Esophagus squamous epithelium (tissue), 5 donors: Measurements from ENCODE around the gene ZNF701. TPM values are rescaled to one million over a fixed set of nuclear protein-coding genes. Genes with fewer than 3 reads are reported as not detected.

Experiments used
- DNase-seq: peaks from one replicate; lab custom pipeline; 2025; lab: John Stamatoyannopoulos, UW
- H3K27ac ChIP-seq, 4 donors: fragments of 200-600 bp; sonication (generic); one replicate each; pipeline ENCODE4 v1.5.1; 2016 to 2019; ENCODE audit warnings: mild to moderate bottlenecking in 1 of 4
- H3K27me3 ChIP-seq, 4 donors: fragments of 200-600 bp; sonication (generic); 1 replicate in 3 of 4; 2 replicates in 1 of 4; pipeline versions ENCODE4 v1.5.1 to v1.6.0; 2017 to 2021; ENCODE audit warnings: antibody characterized with exemption in 1 of 4
- H3K36me3 ChIP-seq, 3 donors: fragments of 200-600 bp; sonication (generic); one replicate each; pipeline ENCODE4 v1.5.1; 2016 to 2019
- H3K4me1 ChIP-seq, 3 donors: fragments of 200-600 bp; sonication (generic); one replicate each; pipeline ENCODE4 v1.5.1; 2017 to 2019
- H3K4me3 ChIP-seq, 4 donors: fragments of 200-600 bp; sonication (generic); 1 replicate in 3 of 4; 2 replicates in 1 of 4; pipeline ENCODE4 v1.5.1; 2016 to 2019; ENCODE audit warnings: mild to moderate bottlenecking in 2 of 4, moderate library complexity in 1 of 4
- H3K9me3 ChIP-seq, 3 donors: fragments of 200-600 bp; sonication (generic); one replicate each; pipeline ENCODE4 v1.5.1; 2016 to 2019
- POLR2A ChIP-seq, 4 donors: fragments of 450-650 bp; IDR thresholded peaks; one replicate each; pipeline ENCODE4 v1.6.1; 2017; ENCODE audit warnings: antibody characterized with exemption in 4 of 4, mild to moderate bottlenecking in 4 of 4, moderate library complexity in 3 of 4
- WGBS, 2 donors: methylation state at CpG; one replicate each; pipeline ENCODE4 v1.1.5; 2018; 5-methylcytosine and 5-hydroxymethylcytosine counted together
- intact Hi-C: fragments of 100-400 bp; cut with DNase I; formaldehyde crosslinking; loops from one replicate; pipeline ENCODE4 v1.15.0; 2022
- total RNA-seq, 4 donors: library from RNA; depleted of rRNA; stranded (reverse); fragments of >200 nt; gene quantifications; one replicate each; pipeline ENCODE4 v1.1.0, GENCODE V29; 2016
- TF ChIP-seq, protein P1 (sequence below), 6 experiments: fragments of 450-650 bp in 4 of 6; fragments of 200-600 bp in 2 of 6; sonication (generic) in 2 of 6; IDR thresholded peaks; one replicate each; pipeline ENCODE4 v1.5.1; 2016 to 2019; ENCODE audit warnings: antibody characterized with exemption in 6 of 6, mild to moderate bottlenecking in 4 of 6, moderate library complexity in 4 of 6
- donor health status: DM: yes; HTN: yes; CAD: no.

Gene ZNF701
- 10 to 100 TPM in 1 of 4 donors, 1 to 10 TPM in 3; 5.2 to 13.7 (median 5.5) TPM for total RNA-seq

DNA sequence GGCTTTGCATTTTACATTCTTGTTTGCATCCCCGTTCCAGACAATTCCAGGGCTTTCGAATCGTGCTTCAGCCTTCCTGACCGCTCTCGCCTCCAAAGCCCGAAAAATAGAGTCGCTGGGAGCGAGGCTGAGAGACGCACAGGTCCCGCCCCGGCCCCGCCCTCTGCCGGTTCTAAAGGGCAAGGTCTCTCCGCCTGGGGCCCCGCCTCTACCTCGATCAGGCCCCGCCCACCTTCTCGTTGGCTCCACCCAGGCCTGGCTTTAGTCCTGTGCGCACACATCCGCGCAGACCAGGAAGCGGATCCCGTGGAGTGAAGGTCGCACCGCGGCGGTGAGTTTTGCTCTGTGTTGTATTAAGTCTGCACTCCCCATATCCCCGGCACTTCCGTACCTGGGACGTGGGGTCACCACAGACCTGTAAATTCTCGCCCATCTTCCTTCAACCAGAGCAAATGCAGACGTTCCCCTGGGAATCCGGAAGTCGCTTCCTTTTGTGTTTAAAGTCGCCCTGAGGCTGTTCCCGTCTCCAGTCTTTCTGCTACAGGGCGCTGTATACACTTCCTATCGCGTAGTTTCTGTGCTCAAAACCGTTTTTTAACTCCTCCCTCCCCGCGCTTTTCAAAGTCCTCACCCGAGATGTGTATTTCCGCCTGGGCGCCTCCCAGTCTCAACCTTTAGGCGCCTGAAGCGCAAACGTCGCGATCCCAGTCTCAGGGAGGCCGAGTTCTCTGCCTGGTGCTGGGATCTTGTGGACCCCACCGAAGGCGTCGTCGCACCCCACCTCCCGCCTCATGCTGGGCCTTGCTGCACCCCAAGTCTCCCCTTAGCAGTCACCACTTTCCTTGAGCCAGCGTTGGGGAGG is at the start of gene ZNF701:
ZNF701 (plus strand) TSS at position 288 of the 862 bp plus-strand sequence. CDS start 3,861 bp downstream, outside the sequence.
- WGBS, 2 donors: 0 to 3% methylated on average over 31 to 45 of the region's 57 CpGs
- Histone ChIP-seq H3K4me1 (peaks cover 9 to 20% (median 10%) of the 10 kb centered on the region in 3 donors), H3K27me3 (no peaks in the 10 kb centered on the region), H3K36me3 (peaks cover 4 to 39% (median 6%) of the 10 kb centered on the region in 3 donors), H3K9me3 (peaks cover 0 to 74% (median 22%) of the 10 kb centered on the region in 3 donors), H3K4me3 (peak within 1 kb of the TSS; percentile 39 to 86 (median 69)), H3K27ac (peak within 1 kb of the TSS; percentile 76 to 92 (median 85))
- intact Hi-C loops: no loop called here
- DNase-seq: peak; percentile 69
- peak in 3 of 4 donors; percentile 31 to 85 (median 77) for TF ChIP-seq POLR2A (IDR thresholded peaks at IDR 0.05)
- TF ChIP-seq, protein P1, sequence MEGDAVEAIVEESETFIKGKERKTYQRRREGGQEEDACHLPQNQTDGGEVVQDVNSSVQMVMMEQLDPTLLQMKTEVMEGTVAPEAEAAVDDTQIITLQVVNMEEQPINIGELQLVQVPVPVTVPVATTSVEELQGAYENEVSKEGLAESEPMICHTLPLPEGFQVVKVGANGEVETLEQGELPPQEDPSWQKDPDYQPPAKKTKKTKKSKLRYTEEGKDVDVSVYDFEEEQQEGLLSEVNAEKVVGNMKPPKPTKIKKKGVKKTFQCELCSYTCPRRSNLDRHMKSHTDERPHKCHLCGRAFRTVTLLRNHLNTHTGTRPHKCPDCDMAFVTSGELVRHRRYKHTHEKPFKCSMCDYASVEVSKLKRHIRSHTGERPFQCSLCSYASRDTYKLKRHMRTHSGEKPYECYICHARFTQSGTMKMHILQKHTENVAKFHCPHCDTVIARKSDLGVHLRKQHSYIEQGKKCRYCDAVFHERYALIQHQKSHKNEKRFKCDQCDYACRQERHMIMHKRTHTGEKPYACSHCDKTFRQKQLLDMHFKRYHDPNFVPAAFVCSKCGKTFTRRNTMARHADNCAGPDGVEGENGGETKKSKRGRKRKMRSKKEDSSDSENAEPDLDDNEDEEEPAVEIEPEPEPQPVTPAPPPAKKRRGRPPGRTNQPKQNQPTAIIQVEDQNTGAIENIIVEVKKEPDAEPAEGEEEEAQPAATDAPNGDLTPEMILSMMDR (IDR thresholded peaks at IDR 0.05): peak in 5 of 6 experiments; percentile 26 to 53 (median 34)

DNA sequence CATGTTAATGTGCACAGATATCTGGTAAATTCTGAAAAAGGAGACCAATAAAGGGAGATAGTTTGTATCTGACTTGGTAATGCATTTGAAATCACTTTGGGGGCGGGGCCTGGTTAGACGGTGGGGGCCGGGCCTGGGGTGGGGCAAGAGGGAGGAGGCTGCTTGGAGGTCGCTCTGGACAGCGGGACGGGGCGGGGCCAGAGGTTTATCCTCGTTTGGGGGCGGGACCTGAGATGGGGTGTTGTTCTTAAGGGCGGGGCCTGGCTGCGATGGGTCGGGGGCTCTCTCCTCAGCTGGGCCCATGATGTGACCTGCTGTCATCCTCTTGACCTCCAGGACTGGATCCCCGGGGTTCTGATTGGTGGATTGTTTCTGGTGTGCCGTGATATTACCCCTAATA is 47.5 kb upstream of the ZNF701 start:
- no peak overlapping the region for H3K4me3 ChIP-seq
- WGBS, 2 donors: 77 to 88% methylated on average over 9 to 12 of the region's 14 CpGs
- intact Hi-C loops: no loop called here
- peaks cover 0 to 7% (median 0%) of the 10 kb centered on the region in 3 donors for H3K9me3 ChIP-seq
- H3K27ac ChIP-seq: no peak overlapping the region
- no peak for DNase-seq
- no peaks in the 10 kb centered on the region for H3K36me3 ChIP-seq
- H3K27me3 ChIP-seq: no peaks in the 10 kb centered on the region
- peaks cover 0 to 10% (median 0%) of the 10 kb centered on the region in 3 donors for H3K4me1 ChIP-seq
- no peak for TF ChIP-seq POLR2A (IDR thresholded peaks at IDR 0.05)
- TF ChIP-seq, protein P1 (IDR thresholded peaks at IDR 0.05): no peak

DNA sequence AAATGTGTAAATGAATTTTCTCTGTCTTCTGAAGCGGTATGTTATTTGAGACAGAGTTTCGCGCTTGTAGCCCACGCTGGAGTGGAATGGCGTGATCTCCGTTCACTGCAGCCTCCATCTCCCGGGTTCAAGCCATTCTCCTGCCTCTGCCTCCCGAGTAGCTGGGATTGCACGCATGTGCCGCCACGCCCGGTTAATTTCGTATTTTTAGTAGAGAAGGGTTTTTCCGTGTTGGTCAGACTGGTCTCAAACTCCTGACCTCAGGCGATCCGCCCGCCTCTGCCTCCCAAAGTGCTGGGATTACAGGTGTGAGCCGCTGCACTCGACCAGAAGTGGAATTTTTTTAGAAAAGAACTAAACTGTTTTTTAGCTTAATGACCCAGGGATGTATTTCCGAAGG is 46.0 kb upstream of the ZNF701 start:
- Histone ChIP-seq H3K27ac (no peak overlapping the region), H3K4me3 (no peak overlapping the region), H3K4me1 (peaks cover 0 to 22% (median 7%) of the 10 kb centered on the region in 3 donors), H3K27me3 (no peaks in the 10 kb centered on the region), H3K36me3 (no peaks in the 10 kb centered on the region), H3K9me3 (peaks cover 0 to 7% (median 0%) of the 10 kb centered on the region in 3 donors)
- intact Hi-C loops: no loop called here
- TF ChIP-seq, protein P1 (IDR thresholded peaks at IDR 0.05): no peak
- no peak for TF ChIP-seq POLR2A (IDR thresholded peaks at IDR 0.05)
- DNase-seq: no peak
- WGBS, 2 donors: 86 to 91% methylated on average over 17 to 20 of the region's 20 CpGs

DNA sequence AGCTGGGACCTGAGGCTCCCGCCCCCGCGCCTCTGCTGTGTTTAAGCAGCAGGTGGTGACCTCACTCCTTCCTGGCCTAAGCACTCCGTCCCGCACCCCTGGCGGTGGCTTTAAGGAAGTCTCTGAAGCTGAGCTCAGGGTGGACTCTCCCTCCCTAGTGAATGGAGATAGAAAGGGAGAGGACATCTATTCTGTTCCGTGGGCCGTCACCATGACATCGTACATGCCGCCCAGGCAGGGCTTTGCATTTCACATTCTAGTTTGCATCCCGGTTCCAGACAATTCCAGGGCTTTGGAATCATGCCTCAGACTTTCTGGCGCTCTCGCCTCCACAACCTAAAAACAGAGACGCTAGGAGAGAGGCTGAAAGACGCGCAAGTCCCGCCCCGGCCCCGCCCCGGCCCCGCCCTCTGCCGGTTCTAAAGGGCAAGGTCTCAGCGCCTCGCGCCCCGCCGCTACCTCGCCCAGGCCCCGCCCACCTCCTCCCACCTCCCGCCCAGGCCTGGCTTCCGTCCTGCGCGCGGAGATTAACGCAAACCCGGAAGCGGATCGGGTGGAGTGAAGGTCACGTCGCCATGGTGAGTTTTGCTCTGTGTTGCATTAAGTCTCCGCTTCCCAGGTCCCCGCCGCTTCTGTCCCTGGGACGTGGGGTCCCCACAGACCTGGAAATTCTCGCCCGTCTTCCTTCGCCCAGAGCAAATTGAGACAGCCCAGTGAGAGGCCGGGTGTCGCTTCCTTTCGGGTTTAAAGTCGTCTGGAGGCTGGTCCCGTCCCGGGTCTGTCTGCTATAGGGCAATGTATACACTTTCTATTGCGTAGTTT is 42.7 kb upstream of the ZNF701 start, which contains the start of gene ZNF808:
ZNF808 (plus strand) TSS at position 535 of the 822 bp plus-strand sequence. CDS start 15,617 bp downstream, outside the sequence.
- H3K4me3 ChIP-seq: peak within 1 kb of the TSS; percentile 73 to 89 (median 76)
- H3K27ac ChIP-seq: peak within 1 kb of the TSS; percentile 92 to 94 (median 94)
- peak in 1 of 4 donors; percentile 48 for TF ChIP-seq POLR2A (IDR thresholded peaks at IDR 0.05)
- TF ChIP-seq, protein P1 (IDR thresholded peaks at IDR 0.05): peak in 5 of 6 experiments; percentile 43 to 77 (median 71)
- H3K36me3 ChIP-seq: peaks cover 0 to 1% (median 0%) of the 10 kb centered on the region in 3 donors
- H3K27me3 ChIP-seq: no peaks in the 10 kb centered on the region
- DNase-seq: peak; percentile 89
- H3K4me1 ChIP-seq: peaks cover 0 to 23% (median 7%) of the 10 kb centered on the region in 3 donors
- WGBS, 2 donors: 0 to 2% methylated on average over 13 to 35 of the region's 54 CpGs
- intact Hi-C loops: no loop called here
- peaks cover 0 to 5% (median 0%) of the 10 kb centered on the region in 3 donors for H3K9me3 ChIP-seq
